MM.1S (cell line): ENCODE data around the gene F10.

Experiments used
- CTCF ChIP-seq: fragments of 300-600 bp; sonication (generic); IDR thresholded peaks from 2 replicates; pipeline ENCODE4 v1.5.1; 2016; ENCODE audit warnings: antibody characterized with exemption, low read length, mixed read lengths
- EZH2 ChIP-seq: fragments of 300-600 bp; sonication (generic); optimal IDR thresholded peaks from 2 replicates; pipeline ENCODE3; 2017; ENCODE audit warnings: low read depth, mild to moderate bottlenecking, antibody characterized with exemption, low read length, mixed read lengths

- TF ChIP-seq CTCF (no peak), EZH2 (no peak)
These were observed 30.6 kb downstream of the F10 start for GRCh38 chr13:113152984-113153809.
